Immature natural killer cell (primary cell): Measurements from ENCODE around the gene TMEM54. TPM values are rescaled to one million over a fixed set of nuclear protein-coding genes. Genes with fewer than 3 reads are reported as not detected.

ENCODE experiments used
- DNase-seq, 3 donors: peaks; one replicate each; pipeline ENCODE4 v3.0.0; 2022; ENCODE audit warnings: mixed read lengths in 1 of 3
- H3K27ac Mint-ChIP-seq, 6 donors: one replicate each; pipeline ENCODE4 v1.8.0; 2020; ENCODE audit warnings: mixed read lengths in 6 of 6, mild to moderate bottlenecking in 5 of 6, inconsistent platforms in 4 of 6, moderate library complexity in 3 of 6
- H3K27me3 Mint-ChIP-seq, 3 donors: one replicate each; pipeline ENCODE4 v1.8.0; 2020 to 2021; ENCODE audit warnings: low read depth in 3 of 3, mild to moderate bottlenecking in 3 of 3, mixed read lengths in 3 of 3, moderate library complexity in 3 of 3, inconsistent platforms in 1 of 3
- H3K36me3 Mint-ChIP-seq, 3 donors: one replicate each; pipeline ENCODE4 v1.8.0; 2020; ENCODE audit warnings: mixed read lengths in 3 of 3, inconsistent platforms in 2 of 3, mild to moderate bottlenecking in 2 of 3
- H3K4me1 Mint-ChIP-seq, 2 donors: one replicate each; pipeline ENCODE4 v1.8.0; 2020; ENCODE audit warnings: inconsistent platforms in 2 of 2, mild to moderate bottlenecking in 2 of 2, mixed read lengths in 2 of 2, moderate library complexity in 1 of 2
- H3K4me3 Mint-ChIP-seq, 5 donors: one replicate each; pipeline ENCODE4 v1.8.0; 2020; ENCODE audit warnings: mild to moderate bottlenecking in 5 of 5, mixed read lengths in 5 of 5, inconsistent platforms in 3 of 5, moderate library complexity in 3 of 5
- H3K9me3 Mint-ChIP-seq, 6 donors: one replicate each; pipeline ENCODE4 v1.8.0; 2020; ENCODE audit warnings: mild to moderate bottlenecking in 6 of 6, mixed read lengths in 6 of 6, inconsistent platforms in 4 of 6, moderate library complexity in 3 of 6
- polyA plus RNA-seq, 3 donors: library from polyadenylated mRNA; unstranded; fragments of 300-500 nt; fragmentation: Illumina TruSeq; gene quantifications; one replicate each; pipeline ENCODE4 v1.2.3, GENCODE V29; 2021

Gene TMEM54
- polyA plus RNA-seq, 3 donors from 2014 or later: not detected

GRCh38 chr1:32895325-32896215, 5.6 kb downstream of the TMEM54 start:
- Mint-ChIP-seq H3K4me3 (peak overlapping the region in 1 of 5 donors; percentile 34), H3K27me3 (peaks cover 12 to 25% (median 16%) of the 10 kb centered on the region in 3 donors), H3K27ac (no peak overlapping the region)

GRCh38 chr1:32894681-32895080, 6.5 kb downstream of the TMEM54 start:
- Mint-ChIP-seq H3K27ac (no peak overlapping the region), H3K27me3 (peaks cover 12 to 24% (median 14%) of the 10 kb centered on the region in 3 donors), H3K9me3 (no peaks in the 10 kb centered on the region), H3K4me1 (peaks cover 7 to 10% of the 10 kb centered on the region in 2 donors), H3K4me3 (no peak overlapping the region), H3K36me3 (no peaks in the 10 kb centered on the region)
- no peak for DNase-seq

More at GRCh38 chr1:32895325-32896215, 5.6 kb downstream of the TMEM54 start:
- Mint-ChIP-seq H3K9me3 (no peaks in the 10 kb centered on the region), H3K4me1 (peaks cover 9 to 10% of the 10 kb centered on the region in 2 donors), H3K36me3 (no peaks in the 10 kb centered on the region)
- no peak for DNase-seq

- Mint-ChIP-seq H3K27ac (no peak overlapping the region), H3K4me3 (peak overlapping the region in 3 of 5 donors; percentile 58 to 74 (median 63)), H3K36me3 (no peaks in the 10 kb centered on the region), H3K4me1 (peaks cover 7 to 10% of the 10 kb centered on the region in 2 donors), H3K9me3 (no peaks in the 10 kb centered on the region), H3K27me3 (peaks cover 12 to 29% (median 14%) of the 10 kb centered on the region in 3 donors)
- no peak for DNase-seq
These were observed 7.1 kb downstream of the TMEM54 start for GRCh38 chr1:32894019-32894600.

GRCh38 chr1:32893198-32894018, 7.8 kb downstream of the TMEM54 start:
- DNase-seq: no peak
- H3K4me3 Mint-ChIP-seq: peak overlapping the region; percentile 38 to 74 (median 58)
- H3K4me1 Mint-ChIP-seq: peaks cover 7 to 10% of the 10 kb centered on the region in 2 donors
- H3K27ac Mint-ChIP-seq: no peak overlapping the region
- H3K27me3 Mint-ChIP-seq: peaks cover 12 to 29% (median 17%) of the 10 kb centered on the region in 3 donors
- H3K36me3 Mint-ChIP-seq: no peaks in the 10 kb centered on the region
- H3K9me3 Mint-ChIP-seq: no peaks in the 10 kb centered on the region

- no peaks in the 10 kb centered on the region for H3K36me3 Mint-ChIP-seq
- peaks cover 7 to 10% of the 10 kb centered on the region in 2 donors for H3K4me1 Mint-ChIP-seq
- H3K9me3 Mint-ChIP-seq: no peaks in the 10 kb centered on the region
- H3K4me3 Mint-ChIP-seq: peak overlapping the region; percentile 50 to 79 (median 67)
- DNase-seq: peak; percentile 26 to 39 (median 28)
- H3K27ac Mint-ChIP-seq: no peak overlapping the region
- H3K27me3 Mint-ChIP-seq: peaks cover 16 to 29% (median 25%) of the 10 kb centered on the region in 3 donors
These were observed 8.6 kb downstream of the TMEM54 start for GRCh38 chr1:32892368-32893197.

- Mint-ChIP-seq H3K36me3 (no peaks in the 10 kb centered on the region), H3K4me3 (peak overlapping the region in 4 of 5 donors; percentile 54 to 79 (median 62)), H3K27me3 (peaks cover 18 to 30% (median 22%) of the 10 kb centered on the region in 3 donors), H3K27ac (no peak overlapping the region), H3K9me3 (no peaks in the 10 kb centered on the region), H3K4me1 (peaks cover 9 to 10% of the 10 kb centered on the region in 2 donors)
- no peak for DNase-seq
These were observed 9.6 kb downstream of the TMEM54 start for GRCh38 chr1:32891630-32892029.

GRCh38 chr1:32891241-32891570, 10.0 kb downstream of the TMEM54 start:
- H3K27ac Mint-ChIP-seq: no peak overlapping the region
- H3K4me1 Mint-ChIP-seq: peaks cover 9 to 10% of the 10 kb centered on the region in 2 donors
- no peaks in the 10 kb centered on the region for H3K36me3 Mint-ChIP-seq
- H3K9me3 Mint-ChIP-seq: no peaks in the 10 kb centered on the region
- H3K4me3 Mint-ChIP-seq: peak overlapping the region in 2 of 5 donors; percentile 29 to 33
- H3K27me3 Mint-ChIP-seq: peaks cover 18 to 30% (median 22%) of the 10 kb centered on the region in 3 donors
- DNase-seq: no peak

GRCh38 chr1:32890516-32891240, 10.5 kb downstream of the TMEM54 start:
- Mint-ChIP-seq H3K4me1 (peaks cover 9 to 10% of the 10 kb centered on the region in 2 donors), H3K9me3 (no peaks in the 10 kb centered on the region), H3K27ac (no peak overlapping the region), H3K36me3 (no peaks in the 10 kb centered on the region), H3K4me3 (peak overlapping the region in 1 of 5 donors; percentile 33), H3K27me3 (peaks cover 14 to 30% (median 22%) of the 10 kb centered on the region in 3 donors)
- no peak for DNase-seq

GRCh38 chr1:32889731-32890278, 11.4 kb downstream of the TMEM54 start:
- DNase-seq: no peak
- Mint-ChIP-seq H3K27ac (no peak overlapping the region), H3K4me1 (peaks cover 10 to 11% of the 10 kb centered on the region in 2 donors), H3K9me3 (no peaks in the 10 kb centered on the region), H3K4me3 (no peak overlapping the region), H3K27me3 (peaks cover 14 to 33% (median 22%) of the 10 kb centered on the region in 3 donors), H3K36me3 (no peaks in the 10 kb centered on the region)

- H3K27ac Mint-ChIP-seq: no peak overlapping the region
These were observed 12.3 kb downstream of the TMEM54 start for GRCh38 chr1:32888677-32889420.

GRCh38 chr1:32888134-32888533, 13.1 kb downstream of the TMEM54 start:
- no peak overlapping the region for H3K4me3 Mint-ChIP-seq
- H3K9me3 Mint-ChIP-seq: no peaks in the 10 kb centered on the region
- no peaks in the 10 kb centered on the region for H3K36me3 Mint-ChIP-seq
- peaks cover 10 to 11% of the 10 kb centered on the region in 2 donors for H3K4me1 Mint-ChIP-seq
- H3K27ac Mint-ChIP-seq: no peak overlapping the region
- H3K27me3 Mint-ChIP-seq: peaks cover 14 to 30% (median 26%) of the 10 kb centered on the region in 3 donors
- no peak for DNase-seq

More at GRCh38 chr1:32888677-32889420, 12.3 kb downstream of the TMEM54 start:
- no peak for DNase-seq
- Mint-ChIP-seq H3K4me1 (peaks cover 10 to 11% of the 10 kb centered on the region in 2 donors), H3K4me3 (no peak overlapping the region), H3K27me3 (peaks cover 14 to 33% (median 23%) of the 10 kb centered on the region in 3 donors), H3K9me3 (no peaks in the 10 kb centered on the region), H3K36me3 (no peaks in the 10 kb centered on the region)
